GM18498 (cell line): Measurements from ENCODE around the gene RPL35A.
"Not testable (repeated sequence)": the region's sequence is repeated elsewhere in the genome, so short reads cannot be mapped to it uniquely, and the experiment has no call there.

Source experiments
- ATAC-seq: cut with Tn5 transposase; IDR thresholded peaks from one replicate; pipeline ENCODE4 v1.9.1; 2021; ENCODE audit warnings: mild to moderate bottlenecking, moderate library complexity; ENCODE audit not compliant: unreplicated experiment

Gene RPL35A

GRCh38 chr3:197949778-197950676 is at the start of gene RPL35A:
Gene RPL35A (plus strand): TSS chr3:197950190. CDS start chr3:197950968, 778 bp downstream.
- peak; percentile 87 for ATAC-seq

DNA sequence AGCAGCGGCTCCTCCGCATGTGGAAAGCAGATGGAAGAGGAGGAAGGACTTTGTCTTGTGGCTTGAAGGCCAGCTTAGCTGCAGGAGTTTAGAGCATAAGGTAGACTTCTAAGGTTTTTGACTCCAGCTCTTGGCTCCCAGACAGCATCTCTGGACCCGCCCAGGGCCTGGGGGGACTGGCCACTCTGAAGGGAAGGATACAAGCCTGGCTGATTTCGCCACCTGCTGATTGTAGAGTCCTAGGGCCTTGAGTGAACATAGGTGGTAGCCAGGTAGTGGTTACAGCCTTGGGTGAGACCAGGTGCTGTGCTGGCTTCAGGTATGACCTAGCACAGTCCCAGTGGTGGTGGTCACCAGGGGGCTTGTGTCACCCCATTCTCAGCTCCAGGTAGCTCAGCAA is 48.4 kb upstream of the RPL35A start:
- no peak for ATAC-seq

- peak; percentile 83 for ATAC-seq
Measured at GRCh38 chr3:197906023-197906849, 43.8 kb upstream of the RPL35A start.

DNA sequence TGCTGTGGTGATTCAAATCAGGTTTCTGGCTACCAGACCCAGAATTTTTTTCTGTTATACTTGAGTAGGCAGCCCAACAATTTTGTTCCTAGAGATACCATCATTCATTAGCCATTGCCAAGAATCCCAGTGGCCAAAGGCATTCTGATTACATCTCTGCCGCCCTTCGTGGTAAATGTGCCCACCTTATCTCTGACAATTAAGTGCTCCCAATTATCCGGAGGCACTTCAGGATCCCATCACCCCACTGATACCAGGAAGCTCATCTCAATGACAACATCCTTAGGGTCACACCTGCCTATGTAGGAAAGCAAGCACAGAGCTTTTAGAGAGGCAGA is 43.2 kb upstream of the RPL35A start:
- ATAC-seq: no peak

DNA sequence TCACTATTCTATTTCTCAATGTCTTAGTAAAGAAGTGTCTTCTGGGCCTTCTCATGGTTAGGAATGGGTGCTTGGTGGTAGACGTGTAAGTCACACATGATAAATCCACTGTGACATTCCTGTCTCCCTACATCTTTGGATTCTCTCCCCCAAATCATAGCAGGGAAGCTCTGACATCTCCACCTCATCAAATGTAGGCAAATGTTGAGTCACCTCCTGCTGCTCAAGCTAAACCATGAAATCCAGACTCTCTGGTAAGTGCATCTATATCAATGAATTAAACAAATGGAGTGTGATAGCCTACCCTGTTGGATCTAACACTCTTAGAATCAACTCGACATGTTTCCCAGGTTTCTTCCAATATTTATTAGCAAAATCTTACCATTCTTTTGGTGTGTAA is 42.8 kb upstream of the RPL35A start:
- no peak for ATAC-seq

GRCh38 chr3:197908550-197908949 is 41.4 kb upstream of the RPL35A start:
- not testable (repeated sequence) for ATAC-seq

- no peak for ATAC-seq
Measured at GRCh38 chr3:197908957-197909701, 40.9 kb upstream of the RPL35A start.

DNA sequence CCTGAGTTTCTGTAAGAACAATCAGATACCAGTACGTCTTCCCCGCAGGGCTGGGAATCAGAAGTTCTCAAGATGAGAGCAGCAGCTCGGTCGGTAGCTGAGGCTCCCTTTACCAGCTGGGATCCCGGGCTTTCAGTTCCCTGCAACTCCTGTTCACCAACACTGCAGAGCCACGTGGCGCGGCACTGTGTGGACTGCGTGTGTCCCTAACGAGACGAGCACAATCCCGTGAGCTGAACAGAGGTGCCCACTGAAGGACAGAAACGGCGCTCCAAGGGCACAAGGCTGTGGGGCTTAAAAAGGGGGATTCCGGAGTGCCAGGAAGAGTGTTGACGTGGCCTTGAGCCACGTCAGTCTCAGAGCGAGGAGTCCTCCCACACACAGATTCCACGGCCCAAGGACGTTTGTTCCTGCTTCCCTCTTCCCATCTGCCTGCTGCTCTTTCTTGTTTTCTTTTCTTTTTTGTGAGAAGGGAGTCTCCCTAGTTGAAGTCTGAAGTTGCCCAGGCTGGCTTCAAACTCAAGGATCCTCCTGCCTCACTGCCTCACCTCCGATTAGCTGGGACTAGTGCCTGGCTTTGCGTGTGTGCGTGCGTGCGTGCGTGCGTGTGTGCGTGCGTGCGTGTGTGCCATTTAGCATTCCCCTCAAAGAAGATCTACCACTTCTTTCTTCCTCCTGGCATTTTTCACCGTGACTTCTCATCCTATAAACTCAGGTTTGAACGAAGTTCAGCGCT is 37.1 kb upstream of the RPL35A start:
- no peak for ATAC-seq

GRCh38 chr3:197913641-197914380 is 36.2 kb upstream of the RPL35A start:
- ATAC-seq: no peak

DNA sequence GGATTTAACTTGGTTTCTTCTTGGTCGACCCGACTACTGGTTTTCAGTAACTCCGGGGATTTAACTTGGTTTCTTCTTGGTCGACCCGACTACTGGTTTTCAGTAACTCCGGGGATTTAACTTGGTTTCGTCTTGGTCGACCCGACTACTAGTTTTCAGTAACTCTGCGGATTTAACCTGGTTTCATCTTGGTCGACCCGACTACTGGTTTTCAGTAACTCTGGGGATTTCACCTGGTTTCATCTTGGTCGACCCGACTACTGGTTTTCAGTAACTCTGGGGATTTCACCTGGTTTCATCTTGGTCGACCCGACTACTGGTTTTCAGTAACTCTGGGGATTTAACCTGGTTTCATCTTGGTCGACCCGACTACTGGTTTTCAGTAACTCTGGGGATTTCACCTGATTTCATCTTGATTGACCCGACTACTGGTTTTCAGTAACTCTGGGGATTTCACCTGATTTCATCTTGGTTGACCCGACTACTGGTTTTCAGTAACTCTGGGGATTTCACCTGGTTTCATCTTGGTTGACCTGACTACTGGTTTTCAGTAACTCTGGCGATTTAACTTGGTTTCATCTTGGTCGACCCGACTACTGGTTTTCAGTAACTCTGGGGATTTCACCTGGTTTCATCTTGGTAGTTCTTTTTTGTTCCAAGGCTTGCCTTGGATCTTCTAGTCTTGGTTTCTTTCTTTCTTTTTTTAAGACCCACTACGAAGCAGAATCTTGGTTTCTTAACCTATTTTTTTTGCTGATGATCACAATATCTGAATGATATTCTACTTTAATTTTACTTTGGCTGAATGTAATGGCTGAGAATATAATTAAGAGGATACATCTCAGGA is 28.3 kb upstream of the RPL35A start:
- not testable (repeated sequence) for ATAC-seq

GRCh38 chr3:197926418-197926817 is 23.6 kb upstream of the RPL35A start:
- no peak for ATAC-seq

DNA sequence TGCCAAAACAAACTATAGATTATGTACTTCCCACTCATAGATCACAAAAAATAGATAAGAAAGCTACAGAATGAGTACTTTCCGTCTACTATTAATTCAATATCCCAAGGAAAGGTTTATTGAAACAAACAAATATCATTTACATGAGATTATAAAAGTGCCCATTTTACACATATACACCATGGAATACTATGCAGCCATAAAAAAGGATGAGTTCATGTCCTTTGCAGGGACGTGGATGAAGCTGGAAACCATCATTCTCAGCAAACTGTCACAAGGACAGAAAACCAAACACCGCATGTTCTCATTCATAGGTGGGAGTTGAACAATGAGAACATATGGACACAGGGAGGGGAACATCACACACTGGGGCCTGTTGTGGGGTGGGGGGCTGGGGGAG is 22.4 kb upstream of the RPL35A start:
- not testable (repeated sequence) for ATAC-seq

GRCh38 chr3:197936819-197937384 is 13.1 kb upstream of the RPL35A start:
- no peak for ATAC-seq

- ATAC-seq: no peak
Measured at GRCh38 chr3:197940745-197941384, 9.1 kb upstream of the RPL35A start.

GRCh38 chr3:197942956-197943556 is 6.9 kb upstream of the RPL35A start:
- no peak for ATAC-seq

- no peak for ATAC-seq
Measured at GRCh38 chr3:197949191-197949777, 706 bp upstream of the RPL35A start.

- no peak for ATAC-seq
Measured at GRCh38 chr3:197950677-197951061, 679 bp downstream of the RPL35A start.
